HCT116 (cell line): ENCODE results near the gene UAP1L1. TPM values are rescaled to one million over a fixed set of nuclear protein-coding genes. Genes with fewer than 3 reads are reported as not detected.

Experiments
- ATAC-seq: fragments of 200-7000 bp; cut with Tn5 transposase; 2 replicates; pipeline ENCODE4 v1.9.1; 2020; ENCODE audit warnings: mild to moderate bottlenecking, moderate library complexity
- Bru-seq: library from RNA; stranded (reverse); fragments of 400-500 nt; gene quantifications from one replicate; lab custom pipeline; 2021; lab: Mats Ljungman, UMichigan
- BruChase-seq, 2 experiments: library from RNA; stranded (reverse); fragments of 400-500 nt; gene quantifications; one replicate each; lab custom pipeline; 2021; lab: Mats Ljungman, UMichigan
- BruUV-seq: library from RNA; stranded (reverse); fragments of 400-500 nt; replicated peaks from 2 replicates; lab custom pipeline; 2021; lab: Mats Ljungman, UMichigan
- CTCF ChIA-PET: fragments of 300-600 bp; sonication (Branson Sonifier 250); formaldehyde crosslinking; loops from one replicate; lab custom pipeline; 2021; ENCODE audit warnings: antibody characterized with exemption; lab: Charles Lee
- POLR2A ChIA-PET: fragments of 300-600, 350-600 bp; sonication (Branson Sonifier 250); formaldehyde crosslinking; loops from one replicate; lab custom pipeline; 2021; ENCODE audit warnings: antibody characterized with exemption; lab: Charles Lee
- RAD21 ChIA-PET, 2 experiments: fragments of 300-600 bp; sonication (Branson Sonifier 250); formaldehyde crosslinking; loops; one replicate each; lab custom pipeline; 2023; ENCODE audit warnings: low total read pairs in 2 of 2; ENCODE audit not compliant: uncharacterized antibody in 2 of 2, unreplicated experiment in 2 of 2, low non-redundant PET in 1 of 2; lab: Charles Lee
- DNase-seq: peaks from one replicate; pipeline ENCODE4 v3.0.0-alpha.2; 2010; ENCODE audit warnings: low read depth, low spot score
- H2AFZ ChIP-seq: fragments of 200-600 bp; shearing (Covaris generic), sonication (generic); 2 replicates; pipeline ENCODE4 v1.6.1; 2017; ENCODE audit warnings: low read depth, mixed run types, mixed read lengths, antibody characterized with exemption, low read length; ENCODE audit not compliant: poor library complexity, severe bottlenecking
- H3K27ac ChIP-seq: 2 replicates; pipeline ENCODE4 v1.5.1; 2012; ENCODE audit warnings: low read depth, low read length
- H3K27me3 ChIP-seq: fragments of 200-600 bp; sonication (generic); 2 replicates; pipeline ENCODE4 v1.6.1; 2016; ENCODE audit warnings: mixed run types, low read length, mixed read lengths; ENCODE audit not compliant: insufficient read depth
- H3K36me3 ChIP-seq, 2 experiments: fragments of 200-500 bp in 1 of 2; fragments of 200-600 bp in 1 of 2; sonication (Bioruptor generic) in 1 of 2; sonication (generic) in 1 of 2; 2 replicates each; pipeline versions ENCODE4 v1.5.1 to v1.6.1; 2014 to 2016; ENCODE audit warnings: low read length in 2 of 2, inconsistent platforms in 1 of 2, mixed read lengths in 1 of 2, mixed run types in 1 of 2; ENCODE audit not compliant: insufficient read depth in 2 of 2, control insufficient read depth in 1 of 2
- H3K4me1 ChIP-seq, 2 experiments: fragments of 200-600 bp in 1 of 2; sonication (generic) in 1 of 2; 2 replicates each; pipeline versions ENCODE4 v1.5.1 to v1.6.1; 2012 to 2017; ENCODE audit warnings: low read length in 2 of 2, inconsistent platforms in 1 of 2, mild to moderate bottlenecking in 1 of 2, mixed read lengths in 1 of 2, mixed run types in 1 of 2, moderate library complexity in 1 of 2; ENCODE audit not compliant: insufficient read depth in 2 of 2, control insufficient read depth in 1 of 2
- H3K4me2 ChIP-seq: fragments of 200-600 bp; sonication (generic); 2 replicates; pipeline ENCODE4 v1.6.1; 2017; ENCODE audit warnings: mixed run types, low read length, mixed read lengths
- H3K4me3 ChIP-seq, 2 experiments: fragments of 200-600 bp in 1 of 2; sonication (generic) in 1 of 2; replicated peaks in 1 of 2; 2 replicates each; pipeline ENCODE4 v1.5.1; 2011 to 2016; ENCODE audit warnings: low read length in 2 of 2, control low read depth in 1 of 2, low read depth in 1 of 2, mild to moderate bottlenecking in 1 of 2, mixed read lengths in 1 of 2, mixed run types in 1 of 2
- H3K79me2 ChIP-seq: fragments of 200-600 bp; sonication (generic); 2 replicates; pipeline ENCODE4 v1.6.1; 2017; ENCODE audit warnings: mild to moderate bottlenecking, mixed run types, low read length, moderate library complexity, mixed read lengths; ENCODE audit not compliant: insufficient read depth
- H3K9ac ChIP-seq: fragments of 200-600 bp; sonication (generic); 2 replicates; pipeline ENCODE4 v1.6.1; 2016; ENCODE audit warnings: low read length, mixed read lengths
- H3K9me2 ChIP-seq: fragments of 200-600 bp; sonication (generic), shearing (Covaris generic); 2 replicates; pipeline ENCODE4 v1.6.1; 2017; ENCODE audit warnings: mixed run types, mild to moderate bottlenecking, moderate library complexity; ENCODE audit not compliant: insufficient read depth
- H3K9me3 ChIP-seq, 2 experiments: fragments of 200-500 bp in 1 of 2; fragments of 200-600 bp in 1 of 2; sonication (Bioruptor generic) in 1 of 2; sonication (generic) in 1 of 2; 2 replicates each; pipeline ENCODE4 v1.6.1; 2014 to 2017; ENCODE audit warnings: low read length in 2 of 2, mixed read lengths in 2 of 2, inconsistent platforms in 1 of 2, low read depth in 1 of 2, mild to moderate bottlenecking in 1 of 2, mixed run types in 1 of 2, moderate library complexity in 1 of 2; ENCODE audit not compliant: control insufficient read depth in 1 of 2, insufficient read depth in 1 of 2
- H4K20me1 ChIP-seq: fragments of 200-600 bp; sonication (generic), shearing (Covaris generic); 2 replicates; pipeline ENCODE4 v1.6.1; 2017; ENCODE audit warnings: mixed run types, mild to moderate bottlenecking, moderate library complexity; ENCODE audit not compliant: insufficient read depth
- JUND ChIP-seq: IDR thresholded peaks from 2 replicates; pipeline ENCODE4 v1.6.1; 2012
- POLR2A ChIP-seq: IDR thresholded peaks from 2 replicates; pipeline ENCODE4 v1.7.0; 2011; ENCODE audit warnings: borderline replicate concordance; ENCODE audit not compliant: insufficient read depth, insufficient read length; ENCODE audit errors: extremely low read depth
- POLR2AphosphoS5 ChIP-seq: IDR thresholded peaks from 2 replicates; pipeline ENCODE4 v1.6.1; 2011; ENCODE audit warnings: mild to moderate bottlenecking, low read depth, low read length, moderate library complexity
- TCF7L2 ChIP-seq: IDR thresholded peaks from 2 replicates; pipeline ENCODE4 v1.7.0; 2011; ENCODE audit warnings: borderline replicate concordance, inconsistent platforms; ENCODE audit not compliant: insufficient read depth, insufficient read length; ENCODE audit errors: extremely low read depth
- YY1 ChIP-seq: IDR thresholded peaks from 2 replicates; pipeline ENCODE4 v1.6.1; 2011; ENCODE audit warnings: low read length, low read depth, moderate library complexity, mild to moderate bottlenecking; ENCODE audit not compliant: insufficient replicate concordance; ENCODE audit errors: extremely low read depth
- ZFX ChIP-seq: fragments of 450-650 bp; IDR thresholded peaks from 2 replicates; pipeline ENCODE4 v1.6.1; 2017
- ZNF274 ChIP-seq: fragments of 200-500 bp; sonication (Bioruptor generic); IDR thresholded peaks from 2 replicates; pipeline ENCODE4 v1.6.1; 2014; ENCODE audit warnings: mild to moderate bottlenecking, low read depth, low read length, inconsistent platforms
- intact Hi-C: fragments of 100-400 bp; cut with micrococcal nuclease; formaldehyde crosslinking; loops from 2 replicates; pipeline ENCODE4 v1.10.0; 2022
- long read RNA-seq: library from polyadenylated mRNA; unstranded; transcript quantifications from one replicate; pipeline ENCODE4 v2.0.0, GENCODE V29; 2021; ENCODE audit not compliant: unreplicated experiment
- polyA plus RNA-seq: library from polyadenylated mRNA; unstranded; fragments of >200 nt; gene quantifications from 2 replicates; pipeline ENCODE4 v1.2.1, GENCODE V29; 2012; ENCODE audit warnings: missing spikeins
- total RNA-seq: library from RNA; stranded (reverse); gene quantifications from one replicate; pipeline ENCODE4 v1.2.1, GENCODE V29; 2021; ENCODE audit not compliant: unreplicated experiment
- TF ChIP-seq, protein P1 (sequence below): IDR thresholded peaks from 2 replicates; pipeline ENCODE4 v1.6.1; 2012; ENCODE audit warnings: low read depth

The UAP1L1 gene, protein sequence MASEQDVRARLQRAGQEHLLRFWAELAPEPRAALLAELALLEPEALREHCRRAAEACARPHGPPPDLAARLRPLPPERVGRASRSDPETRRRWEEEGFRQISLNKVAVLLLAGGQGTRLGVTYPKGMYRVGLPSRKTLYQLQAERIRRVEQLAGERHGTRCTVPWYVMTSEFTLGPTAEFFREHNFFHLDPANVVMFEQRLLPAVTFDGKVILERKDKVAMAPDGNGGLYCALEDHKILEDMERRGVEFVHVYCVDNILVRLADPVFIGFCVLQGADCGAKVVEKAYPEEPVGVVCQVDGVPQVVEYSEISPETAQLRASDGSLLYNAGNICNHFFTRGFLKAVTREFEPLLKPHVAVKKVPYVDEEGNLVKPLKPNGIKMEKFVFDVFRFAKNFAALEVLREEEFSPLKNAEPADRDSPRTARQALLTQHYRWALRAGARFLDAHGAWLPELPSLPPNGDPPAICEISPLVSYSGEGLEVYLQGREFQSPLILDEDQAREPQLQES
- total RNA-seq: 11.0 TPM
- 4.6 and 5.3 TPM in 2 replicates for polyA plus RNA-seq
- percentile 46 among the genes with signal in this experiment for Bru-seq, nascent RNA
- BruChase-seq, experiment 1, labeled RNA remaining after a 6-hour chase: percentile 55 among the genes with signal in this experiment
- percentile 58 among the genes with signal in this experiment for BruChase-seq, experiment 2, labeled RNA remaining after a 2-hour chase
- long read RNA-seq, transcript UAP1L1-202 (9 exons, 3,365 nt): major isoform, 6 of 20 reads
- long read RNA-seq, partial matches to known transcripts: 13 of 20 reads
- long read RNA-seq, other reads (novel, unspliced or antisense): 1 of 20 reads

DNA sequence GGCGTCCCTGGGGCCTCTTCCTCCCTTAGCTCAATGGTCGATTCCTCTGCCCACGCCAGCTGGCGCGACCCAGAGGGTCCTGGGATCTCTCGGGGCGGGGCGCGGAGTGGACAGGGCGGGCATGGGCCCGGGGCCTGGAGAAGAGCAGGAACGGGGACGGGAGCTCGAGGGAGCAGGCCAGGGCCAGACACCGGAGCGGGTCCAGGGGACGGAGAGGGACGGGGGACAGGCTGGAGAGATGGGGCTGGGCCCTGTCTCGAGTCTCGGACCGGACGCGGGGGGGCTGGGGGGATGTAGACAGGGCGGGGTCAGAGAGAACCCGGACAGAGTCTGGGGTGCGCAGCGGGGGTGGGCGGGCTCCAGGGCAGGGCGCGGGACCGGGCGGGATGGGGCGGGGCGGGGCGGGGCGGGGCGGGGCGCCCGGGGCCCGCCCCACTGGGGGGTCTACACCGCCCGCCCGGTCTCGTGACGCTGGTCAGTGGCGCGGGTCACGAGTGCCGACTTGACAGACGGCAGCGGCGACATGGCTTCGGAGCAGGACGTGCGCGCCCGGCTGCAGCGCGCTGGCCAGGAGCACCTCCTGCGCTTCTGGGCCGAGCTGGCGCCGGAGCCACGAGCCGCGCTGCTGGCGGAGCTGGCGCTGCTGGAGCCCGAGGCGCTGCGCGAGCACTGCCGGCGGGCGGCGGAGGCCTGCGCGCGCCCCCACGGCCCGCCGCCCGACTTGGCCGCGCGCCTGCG lies at the start of gene UAP1L1:
Gene UAP1L1, plus strand, starts transcription at position 508 of the 738 bp plus-strand sequence. Its CDS starts 16 bp downstream, at position 524.
- H3K36me3 ChIP-seq: peaks cover 0 to 8% of the 10 kb centered on the region in 2 experiments; a peak in 1 of 4 replicates
- H3K9me3 ChIP-seq: no peaks in the 10 kb centered on the region
- ChIA-PET CTCF (interaction anchor here (0.6 to 2.1 kb wide), 4 partner anchors 9 to 346 kb away, joined by 3 to 12 read pairs (median 4); partner anchors contain the start of genes EXD3, NOXA1 and NPDC1), POLR2A (interaction anchor here (0.6 to 2.1 kb wide), 4 partner anchors 9 to 165 kb away, joined by 3 to 6 read pairs (median 4); partner anchors contain the start of gene MAN1B1), RAD21 (interaction anchor here in 1 of 2 experiments (0.8 kb wide), 1 partner anchor 9 kb away, joined by 5 read pairs; no protein-coding TSS in a partner anchor)
- no peaks in the 10 kb centered on the region for H3K9me2 ChIP-seq
- H4K20me1 ChIP-seq: no peaks in the 10 kb centered on the region
- peak within 1 kb of the TSS; percentile 57 to 66 for H3K4me3 ChIP-seq
- no peaks in the 10 kb centered on the region for H3K27me3 ChIP-seq
- intact Hi-C loops: no loop called here
- no peak for DNase-seq
- ATAC-seq: peak; percentile 81
- peak within 1 kb of the TSS; percentile 72 for H3K9ac ChIP-seq
- no TSS peak for BruUV-seq
- peak within 1 kb of the TSS; percentile 89 for H3K4me2 ChIP-seq
- peaks cover 11 to 37% of the 10 kb centered on the region in 2 experiments for H3K4me1 ChIP-seq
- peak within 1 kb of the TSS; percentile 66 for H3K27ac ChIP-seq
- no peak for TF ChIP-seq ZNF274
- TF ChIP-seq, protein P1, sequence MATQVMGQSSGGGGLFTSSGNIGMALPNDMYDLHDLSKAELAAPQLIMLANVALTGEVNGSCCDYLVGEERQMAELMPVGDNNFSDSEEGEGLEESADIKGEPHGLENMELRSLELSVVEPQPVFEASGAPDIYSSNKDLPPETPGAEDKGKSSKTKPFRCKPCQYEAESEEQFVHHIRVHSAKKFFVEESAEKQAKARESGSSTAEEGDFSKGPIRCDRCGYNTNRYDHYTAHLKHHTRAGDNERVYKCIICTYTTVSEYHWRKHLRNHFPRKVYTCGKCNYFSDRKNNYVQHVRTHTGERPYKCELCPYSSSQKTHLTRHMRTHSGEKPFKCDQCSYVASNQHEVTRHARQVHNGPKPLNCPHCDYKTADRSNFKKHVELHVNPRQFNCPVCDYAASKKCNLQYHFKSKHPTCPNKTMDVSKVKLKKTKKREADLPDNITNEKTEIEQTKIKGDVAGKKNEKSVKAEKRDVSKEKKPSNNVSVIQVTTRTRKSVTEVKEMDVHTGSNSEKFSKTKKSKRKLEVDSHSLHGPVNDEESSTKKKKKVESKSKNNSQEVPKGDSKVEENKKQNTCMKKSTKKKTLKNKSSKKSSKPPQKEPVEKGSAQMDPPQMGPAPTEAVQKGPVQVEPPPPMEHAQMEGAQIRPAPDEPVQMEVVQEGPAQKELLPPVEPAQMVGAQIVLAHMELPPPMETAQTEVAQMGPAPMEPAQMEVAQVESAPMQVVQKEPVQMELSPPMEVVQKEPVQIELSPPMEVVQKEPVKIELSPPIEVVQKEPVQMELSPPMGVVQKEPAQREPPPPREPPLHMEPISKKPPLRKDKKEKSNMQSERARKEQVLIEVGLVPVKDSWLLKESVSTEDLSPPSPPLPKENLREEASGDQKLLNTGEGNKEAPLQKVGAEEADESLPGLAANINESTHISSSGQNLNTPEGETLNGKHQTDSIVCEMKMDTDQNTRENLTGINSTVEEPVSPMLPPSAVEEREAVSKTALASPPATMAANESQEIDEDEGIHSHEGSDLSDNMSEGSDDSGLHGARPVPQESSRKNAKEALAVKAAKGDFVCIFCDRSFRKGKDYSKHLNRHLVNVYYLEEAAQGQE: no peak
- TF ChIP-seq YY1: no peak
- TF ChIP-seq JUND: no peak
- peak; percentile 65 for TF ChIP-seq POLR2AphosphoS5
- TF ChIP-seq TCF7L2: peak; percentile 62
- TF ChIP-seq ZFX: 0 out of 2 replicates have a peak, but pooled peaks have one; percentile 74
- TF ChIP-seq POLR2A: peak; percentile 27
- TF ChIP-seq, all 23 proteins: peak for 4
- H2AFZ ChIP-seq: peak within 1 kb of the TSS; percentile 32
- peaks cover 4% of the 10 kb centered on the region; the same call in 1 of the 2 replicates for H3K79me2 ChIP-seq
